GM12878 (cell line): Measurements from ENCODE around the gene HMCES.

Source experiments
- BCL3 ChIP-seq: IDR thresholded peaks from 2 replicates; pipeline ENCODE4 v1.6.1; 2011; ENCODE audit warnings: borderline replicate concordance, low read depth, mild to moderate bottlenecking, moderate library complexity, low read length; ENCODE audit not compliant: insufficient read depth, poor library complexity, severe bottlenecking
- CBX5 ChIP-seq: sonication (generic); IDR thresholded peaks from 2 replicates; pipeline ENCODE4 v1.6.1; 2016; ENCODE audit warnings: low read depth, moderate library complexity, mild to moderate bottlenecking, inconsistent platforms
- CHD2 ChIP-seq: IDR thresholded peaks from 2 replicates; pipeline ENCODE4 v1.6.1; 2011; ENCODE audit warnings: low read depth, low read length, improper control_type of control experiment, borderline replicate concordance
- EP300 ChIP-seq, 2 experiments: fragments of 150-350 bp in 1 of 2; IDR thresholded peaks; 2 replicates each; pipeline ENCODE4 v1.6.1; 2011 to 2012; ENCODE audit warnings: low read depth in 2 of 2, low read length in 2 of 2, borderline replicate concordance in 1 of 2, improper control_type of control experiment in 1 of 2, inconsistent platforms in 1 of 2; ENCODE audit not compliant: control insufficient read depth in 1 of 2
- NR2C2 ChIP-seq: IDR thresholded peaks from 2 replicates; pipeline ENCODE4 v1.6.1; 2011; ENCODE audit warnings: borderline replicate concordance, low read depth; ENCODE audit not compliant: control insufficient read depth, insufficient read length
- PML ChIP-seq: IDR thresholded peaks from 2 replicates; pipeline ENCODE4 v1.6.1; 2012; ENCODE audit warnings: low read length, inconsistent platforms
- RAD21 ChIP-seq: IDR thresholded peaks from 2 replicates; pipeline ENCODE4 v1.6.1; 2011; ENCODE audit warnings: mild to moderate bottlenecking, low read depth, low read length, moderate library complexity; ENCODE audit not compliant: insufficient read depth
- RELA ChIP-seq: fragments of 450-650 bp; IDR thresholded peaks from 2 replicates; pipeline ENCODE4 v1.8.0; 2014; ENCODE audit warnings: borderline replicate concordance; ENCODE audit not compliant: partially characterized antibody
- TCF3 ChIP-seq: IDR thresholded peaks from 2 replicates; pipeline ENCODE4 v1.6.1; 2012; ENCODE audit warnings: low read depth, mild to moderate bottlenecking, low read length, borderline replicate concordance; ENCODE audit not compliant: insufficient read depth
- ZBED1 ChIP-seq: IDR thresholded peaks from 2 replicates; pipeline ENCODE4 v1.6.1; 2016; ENCODE audit warnings: borderline replicate concordance
- ZNF217 ChIP-seq: fragments of 450-650 bp; IDR thresholded peaks from 2 replicates; pipeline ENCODE4 v1.6.1; 2017; ENCODE audit warnings: antibody characterized with exemption, mild to moderate bottlenecking
- TF ChIP-seq, protein P1 (sequence below), 3 experiments: IDR thresholded peaks in 2 of 3; conservative IDR thresholded peaks in 1 of 3; 2 replicates each; pipeline ENCODE4 v1.5.1; 2011; ENCODE audit warnings: low read depth in 3 of 3, low read length in 3 of 3, mild to moderate bottlenecking in 3 of 3, control low read depth in 2 of 3, moderate library complexity in 2 of 3, inconsistent platforms in 1 of 3, mixed read lengths in 1 of 3; ENCODE audit not compliant: control insufficient read depth in 2 of 3, insufficient read depth in 1 of 3; ENCODE audit errors: extremely low read depth in 1 of 3

DNA sequence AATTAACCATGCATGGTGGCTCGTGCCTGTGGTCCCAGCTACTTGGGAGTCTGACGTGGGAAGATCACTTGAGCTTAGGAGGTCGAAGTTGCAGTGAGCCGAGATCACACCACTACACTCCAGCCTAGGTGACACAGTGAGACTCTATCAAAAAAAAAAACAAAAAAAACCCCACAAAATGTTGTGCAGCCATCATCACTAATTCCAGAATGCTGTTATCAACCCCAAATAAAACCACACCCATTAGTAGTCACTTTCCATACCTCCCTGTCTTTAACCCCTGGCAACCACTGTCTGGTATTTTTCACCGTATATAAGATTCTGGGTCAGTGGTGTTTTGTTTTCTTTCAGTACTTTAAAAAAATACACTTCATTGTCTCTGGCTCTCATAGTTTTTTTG is 16.6 kb downstream of the HMCES start:
- TF ChIP-seq TCF3 (no peak), PML (no peak), RAD21 (no peak), EP300 (IDR thresholded peaks at IDR 0.05; ENCODE audit: borderline replicate concordance in 1 of 2, control insufficient read depth in 1 of 2, low read depth in 2 of 2, low read length in 2 of 2) (no peak), CHD2 (no peak), ZNF217 (no peak), RELA (no peak), ZBED1 (no peak), CBX5 (no peak), BCL3 (no peak), NR2C2 (no peak)
- TF ChIP-seq, protein P1, sequence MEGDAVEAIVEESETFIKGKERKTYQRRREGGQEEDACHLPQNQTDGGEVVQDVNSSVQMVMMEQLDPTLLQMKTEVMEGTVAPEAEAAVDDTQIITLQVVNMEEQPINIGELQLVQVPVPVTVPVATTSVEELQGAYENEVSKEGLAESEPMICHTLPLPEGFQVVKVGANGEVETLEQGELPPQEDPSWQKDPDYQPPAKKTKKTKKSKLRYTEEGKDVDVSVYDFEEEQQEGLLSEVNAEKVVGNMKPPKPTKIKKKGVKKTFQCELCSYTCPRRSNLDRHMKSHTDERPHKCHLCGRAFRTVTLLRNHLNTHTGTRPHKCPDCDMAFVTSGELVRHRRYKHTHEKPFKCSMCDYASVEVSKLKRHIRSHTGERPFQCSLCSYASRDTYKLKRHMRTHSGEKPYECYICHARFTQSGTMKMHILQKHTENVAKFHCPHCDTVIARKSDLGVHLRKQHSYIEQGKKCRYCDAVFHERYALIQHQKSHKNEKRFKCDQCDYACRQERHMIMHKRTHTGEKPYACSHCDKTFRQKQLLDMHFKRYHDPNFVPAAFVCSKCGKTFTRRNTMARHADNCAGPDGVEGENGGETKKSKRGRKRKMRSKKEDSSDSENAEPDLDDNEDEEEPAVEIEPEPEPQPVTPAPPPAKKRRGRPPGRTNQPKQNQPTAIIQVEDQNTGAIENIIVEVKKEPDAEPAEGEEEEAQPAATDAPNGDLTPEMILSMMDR (IDR thresholded peaks at IDR 0.05 in 2 of 3, conservative IDR thresholded peaks at IDR 0.05 in 1 of 3; ENCODE audit: control insufficient read depth in 2 of 3, extremely low read depth in 1 of 3, insufficient read depth in 1 of 3, low read depth in 3 of 3, low read length in 3 of 3) = no peak
